ENCODE measurements around the gene FUZ.

Gene FUZ

GRCh38 chr19:49812997-49813861 lies at the start of gene FUZ:
Gene FUZ, minus strand, starts transcription at chr19:49813292. Its CDS starts 186 bp downstream, at chr19:49813106.
- Mint-ChIP-seq H3K36me3 (ENCODE audit: low read depth) (no peaks in the 10 kb centered on the region), H3K4me3 (peak within 1 kb of the TSS; percentile 88), H3K4me1 (peaks cover 45% of the 10 kb centered on the region), H3K27me3 (no peaks in the 10 kb centered on the region), H3K9me3 (no peaks in the 10 kb centered on the region), H3K27ac (peak within 1 kb of the TSS; percentile 96)
- peak; percentile 89 for DNase-seq
- ATAC-seq, result peak; percentile 68

DNA sequence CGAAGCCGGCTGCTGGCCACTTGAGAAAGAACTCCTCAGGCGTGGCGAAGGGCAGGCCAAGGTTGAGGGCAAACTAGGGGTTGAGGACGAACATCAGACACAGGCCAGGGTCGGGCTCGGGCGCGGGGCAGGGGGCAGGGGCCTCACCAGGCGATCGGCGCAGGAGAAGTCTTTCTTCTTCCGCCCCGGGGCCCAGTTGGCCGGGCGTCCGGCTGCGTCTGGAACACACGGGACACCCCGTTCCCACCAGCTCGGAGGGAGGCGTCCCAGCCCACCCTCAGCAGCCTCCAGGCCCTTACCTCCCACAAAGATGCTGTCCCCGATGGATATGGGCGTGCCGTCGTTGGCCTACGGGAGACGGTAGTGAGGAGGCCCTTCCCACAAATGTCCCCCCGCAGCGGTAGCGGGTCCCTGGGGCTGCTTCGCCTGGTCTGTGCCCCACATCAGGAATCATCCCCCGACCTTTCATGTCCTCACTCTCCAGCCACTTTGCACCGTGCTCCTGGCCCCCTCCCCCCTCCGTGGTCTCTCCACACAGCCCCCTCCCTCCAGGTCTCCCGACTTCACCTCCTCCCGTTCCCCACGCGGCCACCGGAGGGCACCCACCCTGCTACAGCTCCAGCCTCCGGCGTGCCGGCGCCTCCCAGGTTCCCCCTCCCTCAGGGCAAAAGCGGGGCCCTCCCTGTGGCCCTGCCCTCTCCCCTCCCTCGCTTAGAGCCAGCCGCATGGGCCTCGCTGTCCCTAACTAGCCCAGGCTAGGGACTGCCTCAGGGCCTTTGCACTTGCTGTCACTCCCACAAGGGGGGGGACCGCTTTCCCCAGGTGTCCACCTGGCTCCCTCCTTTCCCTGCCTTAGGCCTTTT lies 49.5 kb upstream of the FUZ start:
- no peak for ATAC-seq
- Mint-ChIP-seq H3K36me3 (ENCODE audit: low read depth) (peaks cover 32% of the 10 kb centered on the region), H3K27ac (no peak overlapping the region), H3K4me1 (peaks cover 25% of the 10 kb centered on the region), H3K9me3 (no peaks in the 10 kb centered on the region), H3K27me3 (no peaks in the 10 kb centered on the region), H3K4me3 (no peak overlapping the region)
- DNase-seq, result no peak

GRCh38 chr19:49861541-49862378 lies 48.7 kb upstream of the FUZ start:
- ATAC-seq (no peak), DNase-seq (no peak)
- H3K4me1 Mint-ChIP-seq, result peaks cover 20% of the 10 kb centered on the region
- no peak overlapping the region for H3K4me3 Mint-ChIP-seq
- H3K9me3 Mint-ChIP-seq, result no peaks in the 10 kb centered on the region
- peaks cover 33% of the 10 kb centered on the region for H3K36me3 Mint-ChIP-seq (ENCODE audit: low read depth)
- no peak overlapping the region for H3K27ac Mint-ChIP-seq
- no peaks in the 10 kb centered on the region for H3K27me3 Mint-ChIP-seq

DNA sequence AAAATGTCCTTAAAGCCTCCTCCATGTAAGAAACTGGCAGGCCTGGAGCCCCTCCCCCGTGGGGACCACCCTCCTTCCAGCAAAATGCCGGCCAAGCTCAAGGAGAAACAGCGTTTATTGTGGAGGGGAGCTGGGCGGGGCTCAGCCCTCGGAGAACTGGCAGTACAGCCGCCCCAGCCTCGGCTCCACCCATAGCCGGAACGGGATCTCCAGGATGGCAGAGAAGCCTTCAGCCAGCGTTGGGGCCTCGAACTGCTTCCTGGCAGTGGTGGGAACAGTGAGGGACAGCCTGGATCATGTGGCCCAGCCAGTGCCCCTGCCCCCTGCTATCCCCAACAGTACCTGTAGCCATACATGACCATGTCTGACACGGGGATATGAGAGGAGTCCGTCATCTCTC lies 48.0 kb upstream of the FUZ start:
- no peak overlapping the region for H3K4me3 Mint-ChIP-seq
- H3K27ac Mint-ChIP-seq, result no peak overlapping the region
- DNase-seq (no peak), ATAC-seq (no peak)
- no peaks in the 10 kb centered on the region for H3K27me3 Mint-ChIP-seq
- no peaks in the 10 kb centered on the region for H3K9me3 Mint-ChIP-seq
- H3K36me3 Mint-ChIP-seq (ENCODE audit: low read depth), result peaks cover 29% of the 10 kb centered on the region
- peaks cover 13% of the 10 kb centered on the region for H3K4me1 Mint-ChIP-seq

DNA sequence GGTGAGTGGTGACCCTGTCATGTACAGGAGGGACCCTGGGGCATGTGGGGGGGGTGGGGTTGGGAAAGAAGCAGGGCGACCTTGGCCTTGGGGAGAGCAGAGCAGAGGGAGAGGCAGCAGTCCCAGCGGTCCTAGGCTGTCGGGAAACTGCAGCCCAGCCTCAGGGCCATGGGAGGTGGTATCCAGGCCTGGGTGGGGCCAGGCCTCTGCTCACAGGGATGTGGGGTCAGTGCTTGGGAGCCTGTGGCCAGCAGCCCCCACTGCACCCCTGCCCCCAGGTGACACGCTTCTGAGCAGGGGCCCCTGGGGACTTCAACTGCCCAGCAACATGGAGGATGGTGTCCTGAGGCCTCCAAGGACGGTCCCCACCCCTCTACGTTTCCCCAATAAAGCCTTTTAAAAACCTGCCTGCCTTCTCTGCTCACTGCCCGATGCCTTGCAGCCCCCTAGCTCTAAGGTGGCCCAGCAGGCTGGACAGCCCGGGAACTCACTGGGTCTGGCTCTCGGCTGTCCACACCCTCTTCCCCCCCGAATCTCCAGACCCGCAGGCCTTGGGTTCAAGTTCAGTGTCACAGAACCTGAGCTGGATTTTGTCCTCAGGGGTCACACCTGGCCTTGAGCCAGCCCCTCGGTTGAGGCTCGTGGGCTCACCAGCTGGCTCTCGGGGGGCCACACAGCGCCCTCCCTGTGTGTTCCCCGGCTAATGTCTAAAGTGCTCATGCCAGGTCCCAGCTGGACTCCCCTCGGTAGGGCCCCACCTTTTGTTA lies 47.4 kb upstream of the FUZ start:
- peaks cover 28% of the 10 kb centered on the region for H3K36me3 Mint-ChIP-seq (ENCODE audit: low read depth)
- no peak for ATAC-seq
- H3K4me3 Mint-ChIP-seq, result no peak overlapping the region
- no peaks in the 10 kb centered on the region for H3K27me3 Mint-ChIP-seq
- H3K27ac Mint-ChIP-seq, result no peak overlapping the region
- no peaks in the 10 kb centered on the region for H3K9me3 Mint-ChIP-seq
- H3K4me1 Mint-ChIP-seq, result peaks cover 7% of the 10 kb centered on the region
- no peak for DNase-seq

DNA sequence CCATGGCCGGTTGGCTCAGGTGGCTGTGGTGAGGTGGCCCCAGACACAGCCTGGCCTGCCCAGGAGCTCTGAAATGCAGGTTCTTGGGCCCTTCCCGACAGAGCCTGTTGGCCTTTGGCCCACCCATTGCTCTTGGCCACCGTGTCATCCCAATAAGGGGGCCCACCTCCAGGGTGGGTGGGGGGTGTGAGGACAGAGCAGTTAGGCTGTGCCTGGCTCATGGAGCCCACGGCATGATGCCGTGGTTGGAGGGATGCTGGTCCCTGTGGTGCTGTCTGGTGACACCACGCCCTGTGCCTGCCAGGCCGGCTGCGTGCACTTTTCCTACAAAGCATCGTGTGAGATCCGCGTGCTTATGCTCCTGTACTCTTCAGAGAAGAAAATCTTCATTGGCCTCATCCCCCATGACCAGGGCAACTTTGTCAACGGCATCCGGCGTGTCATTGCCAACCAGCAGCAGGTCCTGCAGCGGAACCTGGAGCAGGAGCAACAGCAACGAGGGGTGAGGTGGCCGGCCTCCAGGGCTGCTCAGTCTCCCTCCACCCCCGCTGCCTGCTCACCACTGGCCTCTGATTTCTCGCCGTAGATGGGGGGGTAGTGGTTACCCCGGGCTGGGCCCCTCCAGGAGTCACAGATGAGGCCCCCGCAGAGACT lies 46.7 kb upstream of the FUZ start:
- Mint-ChIP-seq H3K4me3 (no peak overlapping the region), H3K27ac (no peak overlapping the region), H3K9me3 (no peaks in the 10 kb centered on the region), H3K4me1 (peaks cover under 1% of the 10 kb centered on the region), H3K27me3 (no peaks in the 10 kb centered on the region), H3K36me3 (ENCODE audit: low read depth) (peaks cover 27% of the 10 kb centered on the region)
- ATAC-seq (no peak), DNase-seq (no peak)

GRCh38 chr19:49858088-49858985 lies 45.2 kb upstream of the FUZ start:
- H3K4me1 Mint-ChIP-seq, result peaks cover 5% of the 10 kb centered on the region
- no peaks in the 10 kb centered on the region for H3K27me3 Mint-ChIP-seq
- peaks cover 19% of the 10 kb centered on the region for H3K36me3 Mint-ChIP-seq (ENCODE audit: low read depth)
- H3K27ac Mint-ChIP-seq, result no peak overlapping the region
- ATAC-seq (no peak), DNase-seq (no peak)
- no peaks in the 10 kb centered on the region for H3K9me3 Mint-ChIP-seq
- H3K4me3 Mint-ChIP-seq, result no peak overlapping the region

GRCh38 chr19:49857838-49858087 lies 44.7 kb upstream of the FUZ start:
- Mint-ChIP-seq H3K4me1 (peaks cover 11% of the 10 kb centered on the region), H3K27ac (no peak overlapping the region), H3K36me3 (ENCODE audit: low read depth) (peaks cover 18% of the 10 kb centered on the region), H3K4me3 (no peak overlapping the region), H3K27me3 (no peaks in the 10 kb centered on the region), H3K9me3 (no peaks in the 10 kb centered on the region)
- DNase-seq (no peak), ATAC-seq (no peak)

DNA sequence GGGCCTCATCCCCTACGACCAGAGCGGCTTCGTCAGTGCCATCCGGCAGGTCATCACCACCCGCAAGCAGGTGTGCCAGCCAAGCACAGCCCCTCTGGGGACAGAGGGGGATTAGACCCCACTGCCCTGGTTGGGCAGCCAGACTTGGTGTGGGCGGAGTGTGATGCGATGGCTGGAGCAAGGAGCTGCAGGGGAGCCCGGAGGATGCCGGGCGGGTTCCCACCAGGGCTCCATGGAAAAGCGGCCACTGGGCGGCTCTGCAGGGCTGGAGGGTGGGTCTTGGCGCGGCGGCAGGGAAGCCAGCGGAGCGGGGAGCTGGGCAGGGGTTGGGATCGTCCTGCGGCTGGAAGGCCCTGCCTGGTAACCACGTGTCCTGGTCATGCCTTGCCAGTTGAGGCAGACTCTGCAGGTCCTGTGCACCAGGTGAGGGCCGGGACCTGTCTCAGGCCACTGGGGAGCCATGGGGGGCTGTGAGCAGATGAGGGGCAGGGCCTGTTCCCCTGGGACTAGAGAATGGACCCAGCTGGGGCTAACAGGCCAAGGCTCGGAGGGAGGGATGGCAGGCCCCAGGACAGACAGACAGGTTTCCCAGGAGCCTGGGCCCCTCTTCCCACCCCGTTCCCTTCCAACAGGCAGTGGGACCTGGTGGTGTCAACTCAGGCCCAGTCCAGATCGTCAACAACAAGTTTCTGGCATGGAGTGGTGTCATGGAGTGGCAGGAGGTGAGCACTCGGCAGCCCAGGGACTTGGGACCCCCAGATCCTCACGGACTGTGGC lies 44.2 kb upstream of the FUZ start:
- Mint-ChIP-seq H3K36me3 (ENCODE audit: low read depth) (peaks cover 22% of the 10 kb centered on the region), H3K9me3 (no peaks in the 10 kb centered on the region), H3K4me1 (peaks cover 16% of the 10 kb centered on the region), H3K27ac (no peak overlapping the region), H3K27me3 (no peaks in the 10 kb centered on the region), H3K4me3 (no peak overlapping the region)
- DNase-seq (no peak), ATAC-seq (no peak)

DNA sequence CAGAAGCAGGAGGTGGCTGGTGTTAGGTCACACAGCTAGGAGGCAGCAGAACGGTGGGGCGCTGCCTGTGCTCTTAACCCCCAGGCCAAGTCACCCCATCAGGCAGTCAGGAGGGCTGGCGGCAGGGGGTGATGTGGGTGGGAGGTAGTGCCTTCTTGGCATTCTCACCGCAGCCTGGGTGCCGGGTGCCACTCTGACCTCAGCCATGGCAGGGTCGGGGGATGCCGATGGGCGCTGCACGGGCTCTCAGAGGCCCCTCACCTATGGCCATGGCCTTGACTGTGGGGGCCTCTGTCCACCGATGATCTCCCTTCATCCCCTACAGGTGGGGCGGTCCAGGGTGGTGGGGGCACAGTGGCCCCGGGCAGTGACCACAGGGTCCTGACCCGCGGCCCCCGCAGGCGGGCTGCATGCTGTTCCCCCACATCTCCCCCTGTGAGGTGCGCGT lies 43.5 kb upstream of the FUZ start:
- Mint-ChIP-seq H3K9me3 (no peaks in the 10 kb centered on the region), H3K27me3 (no peaks in the 10 kb centered on the region), H3K36me3 (ENCODE audit: low read depth) (peaks cover 19% of the 10 kb centered on the region), H3K27ac (no peak overlapping the region), H3K4me3 (no peak overlapping the region), H3K4me1 (peaks cover 21% of the 10 kb centered on the region)
- no peak for DNase-seq
- ATAC-seq, result no peak

DNA sequence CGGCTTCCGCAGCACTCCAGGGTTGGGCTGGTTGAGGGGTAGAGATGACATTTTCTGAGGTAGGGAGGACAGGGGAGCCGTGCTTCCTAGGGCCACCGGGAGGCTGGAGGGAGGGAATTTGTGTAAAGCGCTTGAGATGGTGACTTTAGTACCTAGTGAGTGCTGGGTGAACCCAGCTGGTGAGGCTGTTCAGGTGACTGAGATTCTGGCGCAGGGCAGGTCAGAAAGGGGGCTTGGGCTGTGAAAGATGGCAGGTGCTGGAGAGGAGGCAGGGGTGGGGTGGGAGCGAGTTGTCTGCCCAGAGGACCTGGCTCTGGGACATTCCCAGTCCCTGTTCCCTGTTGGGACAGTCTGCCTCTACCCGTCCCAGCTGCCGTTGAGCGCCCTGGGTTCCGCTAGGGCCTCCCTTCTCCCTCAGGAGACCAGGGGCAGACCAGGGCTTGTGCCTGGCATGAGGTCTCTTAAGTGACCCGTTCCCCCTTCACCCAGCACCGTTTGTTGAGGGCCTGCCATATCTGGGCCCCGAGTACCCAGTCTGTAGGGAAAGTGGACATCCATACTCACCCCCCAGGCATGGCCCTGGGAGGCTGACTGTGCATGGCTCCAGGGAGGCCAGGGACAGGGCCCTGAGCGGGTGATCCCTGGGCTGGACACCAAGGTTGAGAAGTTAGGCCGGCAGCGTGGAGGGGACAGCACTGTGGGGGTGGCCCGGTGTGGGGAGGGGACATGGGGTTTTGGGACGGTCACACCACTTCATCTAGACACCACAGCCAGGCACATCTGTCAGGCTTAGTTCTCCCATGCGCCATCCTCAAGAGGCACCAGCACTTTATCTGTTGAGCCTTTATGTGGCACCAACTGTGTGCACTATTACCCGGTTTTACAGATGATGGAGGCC lies 42.8 kb upstream of the FUZ start:
- Mint-ChIP-seq H3K27me3 (no peaks in the 10 kb centered on the region), H3K4me3 (no peak overlapping the region), H3K27ac (peak overlapping the region; percentile 22), H3K9me3 (no peaks in the 10 kb centered on the region), H3K36me3 (ENCODE audit: low read depth) (peaks cover 19% of the 10 kb centered on the region), H3K4me1 (peaks cover 21% of the 10 kb centered on the region)
- no peak for ATAC-seq
- no peak for DNase-seq

All from activated naive CD8-positive, alpha-beta T cell treated with anti-CD3 and anti-CD28 coated beads, Interleukin-2, amount 50 U/mL, for 24 hours (primary cell).